ENCODE results near the gene FGD6.
"Not testable (repeated sequence)": the region's sequence is repeated elsewhere in the genome, so short reads cannot be mapped to it uniquely, and the experiment has no call there.

FGD6 gene

DNA sequence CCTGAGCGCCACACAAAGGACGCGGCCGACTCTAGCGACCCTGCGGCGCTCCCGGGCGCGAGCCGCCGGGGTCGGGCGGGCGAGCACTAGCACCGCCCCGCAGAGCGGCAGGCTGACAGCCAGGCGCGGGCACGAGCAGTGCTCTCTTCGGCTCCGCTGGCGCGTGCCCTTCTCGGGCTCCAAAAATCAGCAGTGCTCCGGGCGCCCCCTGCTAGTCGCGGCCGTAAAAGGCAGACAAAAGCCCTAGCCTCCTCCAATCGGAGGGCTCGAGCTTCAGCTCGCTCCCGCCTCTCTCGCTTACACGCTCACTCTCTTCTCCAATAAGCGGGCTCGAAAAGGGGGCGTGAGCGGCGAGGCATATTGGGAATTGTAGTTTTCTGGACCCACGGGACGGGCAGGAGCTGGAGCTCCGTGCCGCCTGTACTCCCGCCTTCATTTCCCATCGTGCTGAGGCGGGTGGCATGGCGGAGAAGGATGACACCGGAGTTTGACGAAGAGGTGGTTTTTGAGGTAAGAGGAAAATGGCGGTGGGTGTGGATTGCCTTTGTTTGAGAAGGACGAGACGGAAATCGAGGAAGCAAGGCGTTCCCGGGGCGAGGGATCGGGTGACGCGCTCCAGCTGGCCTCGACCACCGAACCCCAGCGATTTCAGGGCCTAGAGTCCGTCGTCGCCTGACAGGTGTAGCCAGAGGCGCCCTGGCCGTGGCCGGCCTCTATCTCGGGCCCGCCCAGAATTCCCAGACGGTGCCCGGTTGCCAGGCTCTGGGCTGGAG is at the start of gene FGD6, which contains the start of gene VEZT:
FGD6 (minus strand) TSS at position 91 of the 773 bp plus-strand sequence. CDS start 227 bp downstream, outside the sequence.
VEZT (plus strand) TSS at position 431 of the 773 bp plus-strand sequence; CDS start at position 475, 44 bp downstream.
- DNase-seq (ENCODE audit: low read depth in 3 of 3), result peak; percentile 93 to 98 (median 96)

DNA sequence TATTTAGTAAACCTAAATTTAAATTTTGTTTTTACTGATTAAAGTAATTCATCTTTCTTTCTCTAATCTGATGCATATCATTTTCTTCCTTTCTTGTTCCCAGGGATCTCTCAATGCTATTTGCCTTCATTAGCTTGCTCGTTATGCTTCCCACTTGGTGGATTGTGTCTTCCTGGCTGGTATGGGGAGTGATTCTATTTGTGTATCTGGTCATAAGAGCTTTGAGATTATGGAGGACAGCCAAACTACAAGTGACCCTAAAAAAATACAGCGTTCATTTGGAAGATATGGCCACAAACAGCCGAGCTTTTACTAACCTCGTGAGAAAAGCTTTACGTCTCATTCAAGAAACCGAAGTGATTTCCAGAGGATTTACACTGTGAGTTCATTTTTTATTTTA is 49.0 kb upstream of the FGD6 start:
- DNase-seq (ENCODE audit: low read depth in 3 of 3), result no peak

DNA sequence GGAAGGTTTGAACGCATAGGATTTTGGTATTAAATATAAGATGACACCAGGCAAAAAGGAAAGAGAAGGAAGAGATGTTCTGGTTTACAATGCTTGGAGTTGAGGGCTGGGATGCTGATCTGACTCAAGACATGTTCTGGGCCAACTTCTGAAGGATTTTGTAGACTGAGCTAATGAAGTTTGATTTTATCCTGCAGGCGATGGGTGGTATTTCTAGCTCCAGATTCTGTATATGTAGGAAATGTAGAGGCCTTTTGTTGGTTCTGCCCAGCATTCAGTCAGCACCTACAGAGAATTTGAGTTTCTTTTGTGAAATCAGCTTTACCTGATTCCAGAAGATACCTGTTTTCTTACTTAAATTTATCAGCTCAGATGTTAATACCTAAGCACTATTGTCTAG is 48.5 kb upstream of the FGD6 start:
- DNase-seq (ENCODE audit: low read depth in 3 of 3), result no peak

DNA sequence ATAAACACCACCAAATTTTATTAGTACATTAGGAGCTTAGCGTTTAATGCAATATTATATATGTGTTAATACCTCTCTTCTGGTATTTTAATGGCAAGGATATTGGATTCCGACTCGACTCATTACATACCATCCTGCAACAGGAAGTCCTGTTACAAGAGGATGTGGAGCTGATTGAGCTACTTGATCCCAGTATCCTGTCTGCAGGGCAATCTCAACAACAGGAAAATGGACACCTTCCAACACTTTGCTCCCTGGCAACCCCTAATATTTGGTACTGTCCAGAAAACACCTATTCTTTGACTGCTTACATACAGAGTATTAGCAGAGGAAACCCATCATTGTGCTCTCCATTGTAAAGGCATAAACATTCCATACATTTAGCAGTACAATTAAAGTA is 45.5 kb upstream of the FGD6 start:
- no peak for DNase-seq (ENCODE audit: low read depth in 3 of 3)

DNA sequence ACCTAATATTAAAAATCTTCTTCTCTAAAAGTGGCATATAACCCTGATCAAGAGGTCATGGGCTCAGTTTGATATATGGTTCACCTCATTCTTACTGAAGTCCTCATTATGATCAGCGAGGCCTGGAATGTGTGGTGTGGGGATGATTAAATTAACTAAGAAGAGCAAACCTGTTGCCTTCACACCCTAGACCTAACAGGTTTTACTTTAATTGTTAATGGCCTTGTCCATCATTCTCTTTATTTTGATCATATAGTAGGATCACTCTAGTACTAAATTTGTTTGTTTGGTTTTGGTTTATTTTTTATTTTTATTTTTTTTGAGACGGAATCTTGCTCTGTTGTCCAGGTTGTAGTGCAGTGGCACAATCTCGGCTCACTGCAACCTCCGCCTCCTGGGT is 43.8 kb upstream of the FGD6 start:
- DNase-seq (ENCODE audit: low read depth in 3 of 3), result no peak

DNA sequence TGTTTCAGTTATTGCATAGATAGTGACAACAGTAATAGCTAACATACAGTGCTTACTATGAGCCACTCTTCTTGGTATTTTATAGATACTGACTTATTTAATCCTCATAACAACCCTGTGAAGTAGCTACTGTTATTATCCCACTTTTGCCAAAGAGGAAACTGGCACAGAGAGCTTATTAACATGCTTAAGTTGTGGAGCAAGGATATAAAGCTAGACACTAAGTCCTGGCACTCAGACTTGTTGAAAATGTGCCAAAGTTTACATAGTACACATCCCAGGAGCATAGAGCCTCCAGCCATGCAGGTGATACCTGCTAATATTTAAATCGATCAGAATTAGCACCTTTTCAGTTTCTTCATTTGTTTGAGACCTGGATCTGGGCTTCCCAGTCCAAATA is 42.1 kb upstream of the FGD6 start:
- DNase-seq (ENCODE audit: low read depth in 3 of 3), result no peak

DNA sequence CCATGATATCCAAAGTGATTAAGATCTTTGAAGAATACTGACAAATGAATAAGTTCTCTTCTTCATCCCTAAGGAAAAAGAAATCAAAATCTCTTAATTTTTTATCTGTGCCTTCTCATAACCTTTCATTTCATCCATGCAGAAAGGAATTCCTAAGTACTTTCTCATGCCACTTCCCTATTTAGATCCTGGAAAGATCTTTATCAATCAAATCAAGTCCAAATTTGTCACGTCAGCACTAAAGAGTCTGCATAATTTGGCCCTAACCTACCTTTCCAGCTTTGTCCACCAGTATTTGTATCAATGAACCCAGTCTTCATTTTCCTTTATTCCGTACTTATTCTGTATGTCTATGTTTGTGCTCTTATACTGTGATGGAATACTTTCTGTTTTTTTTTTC is 41.5 kb upstream of the FGD6 start:
- no peak for DNase-seq (ENCODE audit: low read depth in 3 of 3)

DNA sequence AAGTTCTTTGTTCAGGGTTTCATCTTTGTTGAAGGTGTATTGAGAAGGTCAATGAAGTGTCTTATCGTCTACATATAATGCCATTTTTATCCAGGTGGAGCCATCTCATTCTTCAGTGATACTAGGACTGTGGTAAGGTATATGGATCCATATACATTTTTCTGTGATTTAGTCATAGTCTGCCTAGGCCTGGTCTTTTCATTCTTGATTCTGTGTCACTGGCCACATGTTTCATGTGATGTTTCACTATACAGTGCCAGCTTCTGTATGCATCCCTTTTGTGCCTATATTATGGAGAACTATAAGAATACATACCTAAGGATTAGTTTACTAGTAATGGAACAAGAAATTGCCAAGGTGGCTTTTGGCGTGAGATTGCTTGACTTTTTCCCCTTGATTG is 40.9 kb upstream of the FGD6 start:
- DNase-seq (ENCODE audit: low read depth in 3 of 3), result no peak

DNA sequence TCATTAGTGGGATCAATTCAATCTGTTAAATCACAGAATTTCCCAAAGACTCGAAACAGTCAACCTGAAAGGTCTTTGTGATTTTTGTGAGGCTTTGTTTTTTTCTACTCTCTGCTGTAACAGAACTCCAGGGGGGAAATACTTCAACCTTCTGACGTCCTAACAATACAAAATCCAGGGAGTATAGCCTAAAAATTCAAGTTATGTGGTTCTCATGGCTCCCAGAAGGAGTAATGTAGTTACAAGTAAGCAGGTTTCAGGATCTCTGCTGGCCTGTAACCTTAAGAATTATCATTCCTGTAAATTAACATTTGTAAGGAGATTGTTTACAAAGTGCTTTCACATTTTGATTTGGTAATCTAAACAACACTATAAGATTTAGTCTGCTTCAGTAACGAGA is 40.3 kb upstream of the FGD6 start:
- DNase-seq (ENCODE audit: low read depth in 3 of 3), result no peak

DNA sequence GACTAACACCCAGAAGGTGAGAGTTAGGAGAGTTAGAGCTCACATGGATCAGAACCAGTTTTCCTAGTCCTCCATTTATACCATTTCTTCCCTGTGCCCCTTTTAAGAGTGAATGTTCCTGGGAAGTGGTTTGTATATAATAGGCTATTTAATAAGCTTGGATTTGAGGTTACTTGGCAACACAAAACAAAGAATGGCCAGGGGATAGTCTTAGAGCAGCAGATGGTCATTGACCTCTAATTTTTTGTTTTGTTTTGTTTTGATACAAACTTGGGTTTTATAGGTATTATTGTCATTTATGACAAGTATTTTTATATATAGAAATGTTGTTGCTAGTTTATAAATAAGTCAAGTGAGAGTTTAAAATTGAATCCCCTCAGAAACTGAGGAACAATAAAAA is 36.1 kb upstream of the FGD6 start:
- DNase-seq (ENCODE audit: low read depth in 3 of 3), result no peak

DNA sequence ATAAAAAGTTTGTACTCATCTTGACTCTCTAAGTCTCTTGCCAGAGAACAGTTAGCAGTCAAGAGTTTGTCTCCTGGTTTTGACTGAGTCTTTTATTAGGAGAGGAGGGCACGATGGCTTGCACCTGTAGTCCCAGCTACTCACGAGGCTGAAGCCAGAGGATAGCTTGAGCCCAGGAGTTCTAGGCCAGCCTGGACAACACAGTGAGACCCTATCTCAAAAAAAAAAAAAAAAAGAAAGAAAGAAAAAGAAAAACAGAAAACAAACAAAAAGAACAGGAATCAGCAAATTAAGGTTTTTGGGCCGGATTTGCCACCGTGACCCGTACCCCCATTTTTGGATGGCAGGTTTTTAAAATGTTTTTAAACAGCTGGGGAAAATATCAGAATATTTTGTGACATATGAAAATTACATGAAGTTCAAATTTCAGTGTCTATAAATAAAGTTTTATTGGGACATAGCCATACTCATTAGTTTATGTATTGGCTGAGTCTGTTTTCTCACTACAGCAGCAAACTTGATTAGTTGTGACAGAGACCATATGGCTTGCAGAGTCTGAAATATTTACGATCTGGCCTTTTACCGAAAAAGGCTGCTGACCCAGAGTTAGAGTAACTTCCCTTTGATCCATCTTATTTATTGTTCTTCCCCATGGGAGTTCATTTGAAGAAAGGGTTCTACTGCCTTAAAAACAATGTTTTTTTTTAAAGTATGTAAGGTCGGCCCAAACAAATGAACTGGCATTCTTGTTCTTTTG is 31.5 kb upstream of the FGD6 start:
- no peak for DNase-seq (ENCODE audit: low read depth in 3 of 3)

DNA sequence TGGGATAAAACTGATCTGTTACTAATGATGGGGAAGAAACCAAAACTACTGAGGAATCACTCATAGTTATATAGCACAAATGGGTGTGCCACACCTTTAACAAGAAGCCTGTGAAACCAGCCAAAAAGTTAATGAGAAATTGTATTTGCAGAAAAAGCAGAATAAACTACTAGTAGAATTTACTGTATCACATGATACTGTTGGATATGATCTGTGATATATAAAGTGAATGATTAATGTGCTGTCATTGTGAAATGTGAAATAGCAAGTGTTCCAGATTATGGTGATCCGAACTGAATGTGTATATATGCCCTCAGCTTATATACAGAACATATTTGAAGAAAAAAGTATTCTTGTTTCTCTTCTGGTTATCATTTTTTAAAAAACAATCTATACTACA is 30.8 kb upstream of the FGD6 start:
- no peak for DNase-seq (ENCODE audit: low read depth in 3 of 3)

DNA sequence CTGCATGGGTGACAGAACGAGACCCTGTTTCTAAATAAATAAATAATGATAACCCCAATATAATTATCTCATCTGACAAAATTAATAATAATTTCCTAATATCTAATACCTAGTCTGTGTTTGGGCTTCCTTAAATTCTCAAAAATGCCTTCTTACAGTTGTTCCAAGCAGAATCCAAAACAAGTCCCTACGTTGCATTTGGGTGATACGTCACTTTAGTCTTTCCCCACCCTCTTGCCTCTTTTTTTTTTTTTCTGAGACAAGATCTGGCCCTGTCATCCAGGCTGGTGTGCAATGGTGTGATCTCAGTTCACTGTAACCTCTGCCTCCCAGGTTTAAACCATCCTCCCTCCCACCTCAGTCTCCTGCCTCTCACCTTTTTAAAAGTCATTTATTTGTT is 27.1 kb upstream of the FGD6 start:
- no peak for DNase-seq (ENCODE audit: low read depth in 3 of 3)

DNA sequence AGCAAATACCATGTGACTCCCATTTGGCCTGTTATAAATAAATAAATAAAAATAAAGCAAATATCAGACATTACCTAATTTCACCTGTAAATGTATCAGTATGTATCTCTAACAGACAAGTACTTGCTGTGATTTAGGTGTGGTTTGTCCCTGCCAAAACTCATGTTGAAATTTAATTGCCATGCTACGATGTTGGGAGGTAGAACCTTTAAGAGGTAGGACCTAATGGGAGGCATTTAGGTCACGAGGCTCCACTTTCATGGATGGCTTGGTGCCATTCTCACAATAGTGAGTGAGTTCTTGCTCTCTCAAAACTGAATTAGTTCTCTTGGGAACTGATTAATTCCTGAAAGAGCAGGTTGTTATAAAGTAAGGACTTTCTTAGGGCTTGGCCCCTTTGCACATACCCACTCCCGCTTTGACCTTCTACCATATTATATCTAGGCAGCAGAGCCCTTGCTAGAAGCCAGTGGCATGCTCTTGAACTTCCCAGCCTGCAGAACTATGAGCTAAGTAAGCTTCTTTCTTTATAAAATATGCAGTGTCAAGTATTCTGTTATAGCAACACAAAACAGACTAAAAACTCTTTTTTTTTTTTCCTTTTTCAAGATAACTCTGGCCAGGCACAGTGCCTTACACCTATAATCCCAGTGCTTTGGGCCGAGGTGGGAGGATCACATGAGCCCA is 26.4 kb upstream of the FGD6 start:
- DNase-seq (ENCODE audit: low read depth in 3 of 3), result no peak

DNA sequence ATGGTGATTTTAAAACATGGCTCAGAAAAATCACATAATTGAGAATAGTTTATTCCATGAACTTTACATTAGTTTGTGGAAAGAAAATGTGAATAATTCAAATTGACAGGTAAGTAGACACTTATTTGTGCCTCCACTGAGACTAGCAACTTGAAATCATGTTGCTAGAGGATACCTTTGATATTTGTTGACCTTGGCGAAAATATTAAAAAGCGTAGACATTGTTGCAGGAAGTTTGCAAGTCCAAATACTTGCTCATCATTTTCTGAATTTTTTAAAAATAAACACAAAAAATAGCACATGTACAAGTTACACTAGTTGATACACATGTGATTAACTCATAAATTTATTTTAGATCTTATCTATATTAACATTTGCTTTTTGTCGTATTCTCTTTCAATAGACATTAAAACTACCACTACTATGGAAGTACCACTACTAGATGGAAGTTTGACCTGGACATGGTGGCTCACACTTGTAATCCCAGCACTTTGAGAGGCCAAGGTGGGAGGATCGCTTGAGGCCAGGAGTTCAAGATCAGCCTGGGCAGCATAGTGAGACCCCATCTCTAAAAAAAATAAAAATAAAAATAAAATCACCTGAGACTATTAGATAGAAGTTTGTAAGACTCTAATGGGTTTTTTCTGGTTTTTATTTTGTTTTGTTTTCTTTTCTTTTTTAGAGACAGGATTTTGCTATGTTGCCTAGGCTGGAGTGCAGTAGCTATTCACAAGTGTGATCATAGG is 24.7 kb upstream of the FGD6 start:
- DNase-seq (ENCODE audit: low read depth in 3 of 3), result no peak

DNA sequence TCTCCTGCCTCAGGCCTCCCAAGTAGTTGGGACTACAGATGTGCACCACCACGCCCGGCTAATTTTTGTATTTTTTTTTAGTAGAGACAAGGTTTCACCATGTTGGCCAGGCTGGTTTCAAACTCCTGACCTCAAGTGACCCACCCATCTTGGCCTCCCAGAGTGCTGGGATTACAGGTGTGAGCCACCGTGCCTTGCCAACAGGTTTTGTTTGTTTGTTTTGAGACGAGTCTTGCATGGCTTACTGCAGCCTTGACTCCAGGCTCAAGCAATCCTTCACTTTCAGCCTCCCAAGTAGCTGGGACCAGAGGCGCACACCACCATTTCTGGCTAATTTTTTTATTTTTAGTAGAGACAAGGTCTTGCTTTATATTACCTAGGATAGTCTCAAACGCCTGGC is 23.9 kb upstream of the FGD6 start:
- not testable (repeated sequence) for DNase-seq (ENCODE audit: low read depth in 3 of 3)

DNA sequence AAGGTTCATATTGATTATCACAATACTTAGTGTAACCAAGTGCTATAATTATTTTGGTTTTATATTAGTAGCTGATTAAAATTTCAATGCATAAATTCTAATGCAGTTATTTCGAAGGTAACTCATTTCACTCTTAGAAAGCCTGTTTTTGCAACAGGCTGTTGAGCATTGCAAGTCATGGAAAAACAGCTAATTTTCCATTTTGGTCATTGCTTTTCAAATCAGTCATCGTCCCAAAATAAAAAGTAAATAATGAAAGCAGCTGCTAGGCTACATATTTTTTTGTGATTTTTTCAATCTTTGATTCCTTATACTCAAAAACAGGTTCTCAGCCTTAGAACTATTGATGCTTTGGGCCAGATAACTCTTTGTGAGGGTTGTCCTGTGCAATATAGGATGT is 23.3 kb upstream of the FGD6 start:
- no peak for DNase-seq (ENCODE audit: low read depth in 3 of 3)

DNA sequence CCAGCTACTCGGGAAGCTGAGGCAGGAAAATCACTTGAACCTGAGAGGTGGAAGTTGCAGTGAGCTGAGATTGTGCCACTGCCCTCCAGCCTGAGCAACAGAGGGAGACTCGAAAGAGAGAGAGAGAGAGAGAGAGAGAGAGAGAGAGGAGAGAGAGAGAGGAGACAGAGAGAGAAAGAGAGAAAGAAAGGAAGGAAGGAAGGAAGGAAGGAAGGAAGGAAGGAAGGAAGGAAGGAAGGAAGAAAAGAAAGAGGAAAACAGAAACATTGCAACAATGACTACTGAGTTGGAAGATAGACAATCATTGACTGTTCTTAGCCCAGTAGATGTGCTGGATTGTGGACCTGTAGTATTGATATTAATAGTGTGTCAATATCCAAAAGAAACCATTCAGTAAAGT is 22.6 kb upstream of the FGD6 start:
- DNase-seq (ENCODE audit: low read depth in 3 of 3), result not testable (repeated sequence)

DNA sequence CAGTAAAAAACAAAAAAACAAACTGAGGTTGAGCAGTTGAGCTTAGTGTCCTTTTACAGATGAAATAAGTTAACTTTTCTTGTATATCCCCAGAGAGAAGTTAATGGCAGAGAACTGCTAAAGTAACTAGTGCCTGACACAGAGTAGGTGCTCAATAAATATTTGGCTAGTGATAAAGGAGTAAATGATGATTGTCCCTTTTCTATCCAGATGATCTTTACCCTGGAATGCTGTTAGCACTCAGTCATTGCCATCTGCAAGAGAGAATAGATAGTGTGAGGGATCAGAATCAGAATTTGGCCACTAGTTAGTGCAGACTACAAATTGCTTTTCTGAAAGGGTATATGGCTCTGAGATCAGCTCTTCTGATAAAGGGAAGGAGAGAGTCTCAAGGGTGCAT is 21.9 kb upstream of the FGD6 start:
- no peak for DNase-seq (ENCODE audit: low read depth in 3 of 3)

DNA sequence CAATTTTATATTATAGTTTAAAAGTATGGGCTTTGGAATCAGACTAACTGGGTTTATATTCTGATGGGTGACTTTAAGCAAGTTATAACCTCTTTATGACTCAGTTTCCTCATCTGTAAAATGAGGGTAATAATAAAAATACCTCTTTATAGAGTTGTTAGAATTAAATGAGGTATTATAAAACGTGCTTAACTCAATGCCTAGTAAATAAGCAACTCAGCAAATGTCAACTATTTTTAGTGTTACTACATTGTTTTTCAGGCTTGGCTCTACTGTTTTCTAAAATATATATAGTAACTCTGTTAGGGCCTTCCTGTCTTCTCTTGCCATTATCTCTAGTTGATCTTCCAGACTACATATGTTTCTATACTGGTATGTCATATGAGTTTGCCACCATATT is 20.9 kb upstream of the FGD6 start:
- DNase-seq (ENCODE audit: low read depth in 3 of 3), result no peak

DNA sequence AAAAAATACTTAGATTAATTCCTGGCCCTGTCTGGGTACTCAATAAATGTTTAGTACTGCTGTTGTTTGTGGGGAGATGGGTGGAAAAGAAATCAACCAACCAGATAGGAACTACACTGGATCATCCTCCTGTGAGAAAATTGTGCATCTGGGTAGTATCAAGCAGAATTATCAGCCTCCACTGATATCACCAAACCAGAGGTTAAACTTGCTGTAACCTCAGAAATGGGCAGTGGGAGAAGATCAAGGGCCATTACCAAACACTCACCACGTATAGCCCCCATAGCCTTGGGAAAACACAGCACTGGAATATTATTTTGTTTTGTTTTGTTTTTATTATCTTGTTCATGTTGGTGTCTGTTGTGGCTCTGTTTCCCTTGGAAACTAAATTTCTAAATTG is 20.0 kb upstream of the FGD6 start:
- DNase-seq (ENCODE audit: low read depth in 3 of 3), result no peak

DNA sequence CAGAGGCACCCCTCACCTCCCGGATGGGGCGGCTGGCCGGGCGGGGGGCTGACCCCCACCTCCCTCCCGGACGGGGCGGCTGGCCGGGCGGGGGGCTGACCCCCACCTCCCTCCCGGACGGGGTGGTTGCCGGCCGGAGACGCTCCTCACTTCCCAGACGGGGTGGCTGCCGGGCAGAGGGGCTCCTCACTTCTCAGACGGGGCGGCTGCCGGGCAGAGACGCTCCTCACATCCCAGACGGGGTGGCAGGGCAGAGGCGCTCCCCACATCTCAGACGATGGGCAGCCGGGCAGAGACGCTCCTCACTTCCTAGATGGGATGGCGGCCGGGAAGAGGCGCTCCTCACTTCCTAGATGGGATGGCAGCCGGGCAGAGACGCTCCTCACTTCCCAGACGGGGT is 18.4 kb upstream of the FGD6 start:
- DNase-seq (ENCODE audit: low read depth in 3 of 3), result not testable (repeated sequence)

All from stimulated activated CD4-positive, alpha-beta T cell treated with anti-CD3 and anti-CD28 coated beads, TNF-alpha, amount 100 ng/mL, for 24 hours (primary cell).